H1 (cell line): ENCODE results near the gene VDR.

Source experiments
- BRCA1 ChIP-seq: IDR thresholded peaks from 2 replicates; pipeline ENCODE4 v1.6.1; 2012; ENCODE audit warnings: low read depth, low read length, improper control_type of control experiment
- CREB1 ChIP-seq: IDR thresholded peaks from 2 replicates; pipeline ENCODE4 v1.6.1; 2012; ENCODE audit warnings: inconsistent platforms
- CTCF ChIP-seq, 3 experiments: IDR thresholded peaks; 1 replicate in 2 of 3; 2 replicates in 1 of 3; pipeline versions ENCODE4 v1.5.1 to v1.6.1; 2011; ENCODE audit warnings: low read length in 3 of 3, mild to moderate bottlenecking in 3 of 3, inconsistent platforms in 2 of 3, low read depth in 1 of 3, moderate library complexity in 1 of 3; ENCODE audit not compliant: insufficient read depth in 1 of 3; ENCODE audit errors: control extremely low read depth in 1 of 3
- EGR1 ChIP-seq: IDR thresholded peaks from 2 replicates; pipeline ENCODE4 v1.6.1; 2011; ENCODE audit warnings: low read depth, low read length, borderline replicate concordance
- EZH2 ChIP-seq: fragments of 200-600 bp; sonication (generic); IDR thresholded peaks from 2 replicates; pipeline ENCODE4 v1.7.1; 2012; ENCODE audit warnings: low read depth, mild to moderate bottlenecking, moderate library complexity, low read length, inconsistent platforms; ENCODE audit not compliant: severe bottlenecking
- GABPA ChIP-seq: IDR thresholded peaks from 2 replicates; pipeline ENCODE4 v1.6.1; 2011; ENCODE audit warnings: mild to moderate bottlenecking, low read length, moderate library complexity, borderline replicate concordance; ENCODE audit not compliant: insufficient read depth
- JUND ChIP-seq: IDR thresholded peaks from 2 replicates; pipeline ENCODE4 v1.6.1; 2011; ENCODE audit warnings: mild to moderate bottlenecking, improper control_type of control experiment, low read length
- POLR2A ChIP-seq, 2 experiments: IDR thresholded peaks; 1 replicate in 1 of 2; 2 replicates in 1 of 2; pipeline ENCODE4 v1.6.1; 2011; ENCODE audit warnings: low read depth in 2 of 2, low read length in 2 of 2, mild to moderate bottlenecking in 2 of 2; ENCODE audit errors: control extremely low read depth in 1 of 2
- POLR2AphosphoS5 ChIP-seq: IDR thresholded peaks from 2 replicates; pipeline ENCODE4 v1.6.1; 2011; ENCODE audit warnings: low read depth, low read length
- RBBP5 ChIP-seq: IDR thresholded peaks from 2 replicates; pipeline ENCODE4 v1.7.1; 2012; ENCODE audit warnings: low read depth, mild to moderate bottlenecking, inconsistent platforms, low read length, moderate library complexity, borderline replicate concordance
- SP1 ChIP-seq: IDR thresholded peaks from 2 replicates; pipeline ENCODE4 v1.6.1; 2011; ENCODE audit warnings: low read depth, low read length
- YY1 ChIP-seq: IDR thresholded peaks from 2 replicates; pipeline ENCODE4 v1.6.1; 2011; ENCODE audit warnings: low read depth, mild to moderate bottlenecking, low read length
- ZNF274 ChIP-seq: IDR thresholded peaks from 2 replicates; pipeline ENCODE4 v1.7.0; 2012; ENCODE audit warnings: low read length, borderline replicate concordance; ENCODE audit errors: extremely low read depth
- TF ChIP-seq, protein P1 (sequence below): IDR thresholded peaks from 2 replicates; pipeline ENCODE4 v1.6.1; 2012; ENCODE audit warnings: inconsistent platforms

DNA sequence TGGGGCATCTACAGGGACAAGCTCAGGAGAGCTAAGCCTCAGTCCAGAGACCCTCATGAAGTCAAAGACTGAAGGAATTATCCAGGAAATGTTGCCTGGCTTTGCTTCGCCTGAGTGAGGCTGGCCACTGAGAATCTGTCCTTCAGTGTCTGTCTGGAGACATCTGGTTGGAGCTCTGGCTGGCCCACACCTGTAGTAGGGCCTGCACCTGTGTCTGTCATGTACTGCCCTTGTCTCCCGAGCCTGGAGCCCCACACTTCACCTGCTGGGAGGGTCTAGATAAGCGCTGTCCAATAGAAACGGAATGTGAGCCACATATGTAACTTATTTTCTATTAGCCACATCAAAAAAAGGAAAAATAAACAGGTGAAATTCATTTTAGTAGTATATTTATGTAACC is 75.2 kb downstream of the VDR start:
- no peak for TF ChIP-seq CTCF (IDR thresholded peaks at IDR 0.05; ENCODE audit: control extremely low read depth in 1 of 3, insufficient read depth in 1 of 3, low read depth in 1 of 3, low read length in 3 of 3)
- no peak for TF ChIP-seq GABPA
- TF ChIP-seq, protein P1, sequence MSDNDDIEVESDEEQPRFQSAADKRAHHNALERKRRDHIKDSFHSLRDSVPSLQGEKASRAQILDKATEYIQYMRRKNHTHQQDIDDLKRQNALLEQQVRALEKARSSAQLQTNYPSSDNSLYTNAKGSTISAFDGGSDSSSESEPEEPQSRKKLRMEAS = no peak
- TF ChIP-seq POLR2A (IDR thresholded peaks at IDR 0.05; ENCODE audit: control extremely low read depth in 1 of 2, low read depth in 2 of 2, low read length in 2 of 2) = no peak
- TF ChIP-seq EZH2 = no peak
- TF ChIP-seq SP1 = no peak
- no peak for TF ChIP-seq BRCA1
- no peak for TF ChIP-seq EGR1
- no peak for TF ChIP-seq POLR2AphosphoS5
- TF ChIP-seq ZNF274 = no peak
- no peak for TF ChIP-seq RBBP5
- TF ChIP-seq CREB1 = no peak
- no peak for TF ChIP-seq YY1
- TF ChIP-seq JUND = no peak
